Uterus (tissue), 4 donors: ENCODE data around the gene TGFA. TPM values are rescaled to one million over a fixed set of nuclear protein-coding genes. Genes with fewer than 3 reads are reported as not detected.

ENCODE experiments used
- DNase-seq, 2 donors: peaks; one replicate each; pipeline ENCODE4 v3.0.0-alpha.2; 2019 to 2020
- H3K27ac ChIP-seq, 2 donors: fragments of 200-600 bp; sonication (generic); 1 replicate in 1 of 2; 2 replicates in 1 of 2; pipeline ENCODE4 v1.5.1; 2016 to 2018
- H3K27me3 ChIP-seq, 2 donors: fragments of 200-600 bp; sonication (generic); one replicate each; pipeline ENCODE4 v1.5.1; 2018 to 2019; ENCODE audit warnings: control low read depth in 1 of 2
- H3K36me3 ChIP-seq, 2 donors: fragments of 200-600 bp; sonication (generic); one replicate each; pipeline ENCODE4 v1.5.1; 2019; ENCODE audit warnings: control low read depth in 1 of 2
- H3K4me1 ChIP-seq, 2 donors: fragments of 200-600 bp; sonication (generic); one replicate each; pipeline ENCODE4 v1.5.1; 2018 to 2019; ENCODE audit warnings: control low read depth in 1 of 2
- H3K4me3 ChIP-seq, 2 donors: fragments of 200-600 bp; sonication (generic); 1 replicate in 1 of 2; 2 replicates in 1 of 2; pipeline ENCODE4 v1.5.1; 2018 to 2019; ENCODE audit warnings: mild to moderate bottlenecking in 1 of 2
- H3K9me3 ChIP-seq, 2 donors: fragments of 200-600 bp; sonication (generic); one replicate each; pipeline ENCODE4 v1.5.1; 2019; ENCODE audit warnings: control low read depth in 1 of 2
- POLR2A ChIP-seq, 2 donors: fragments of 450-650 bp; IDR thresholded peaks; one replicate each; pipeline ENCODE4 v1.6.1; 2016; ENCODE audit warnings: antibody characterized with exemption in 2 of 2, mild to moderate bottlenecking in 1 of 2, moderate library complexity in 1 of 2
- intact Hi-C: fragments of 100-400 bp; cut with DNase I; formaldehyde crosslinking; loops from one replicate; pipeline ENCODE4 v1.15.1; 2023; ENCODE audit warnings: low total_unique reads
- total RNA-seq, 4 donors: library from RNA; depleted of rRNA in 3 of 4; stranded (reverse); fragments of >200 nt in 3 of 4; gene quantifications; one replicate each; pipeline versions ENCODE4 v1.1.0 to v1.2.4, GENCODE V29; 2014 to 2023
- TF ChIP-seq, protein P1 (sequence below), 4 experiments: fragments of 200-600 bp in 2 of 4; fragments of 450-650 bp in 2 of 4; sonication (generic) in 2 of 4; IDR thresholded peaks; one replicate each; pipeline ENCODE4 v1.5.1; 2016 to 2019; ENCODE audit warnings: antibody characterized with exemption in 4 of 4, mild to moderate bottlenecking in 2 of 4, moderate library complexity in 1 of 4
- donor health status: DM: yes; HTN: yes; CAD: no.

The TGFA gene
- total RNA-seq, 4 donors from 2014 or later: 1.5 to 3.7 (median 1.6) TPM; not detected in 1

DNA sequence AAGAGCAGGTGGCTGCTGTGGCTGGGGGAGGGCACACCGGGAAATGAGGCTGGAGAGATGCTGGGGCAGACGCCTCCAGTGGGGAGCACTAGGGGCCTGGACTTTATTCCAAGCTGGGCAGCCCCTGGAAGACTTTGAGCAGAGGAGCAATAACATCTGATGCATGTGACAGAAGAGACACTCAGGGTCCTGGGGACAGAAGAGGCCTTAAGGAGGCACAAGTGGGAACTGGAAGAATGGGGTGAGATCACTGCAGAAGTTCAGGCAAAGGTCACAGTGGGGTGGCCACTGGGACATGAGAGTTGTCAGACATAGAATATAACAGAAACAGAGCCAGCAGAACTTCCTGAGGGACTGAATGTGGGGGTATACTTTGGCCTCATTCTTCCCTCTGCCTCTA, 24.0 kb downstream of the TGFA start:
- H3K36me3 ChIP-seq: no peaks in the 10 kb centered on the region
- no peaks in the 10 kb centered on the region for H3K4me1 ChIP-seq
- H3K27ac ChIP-seq: no peak overlapping the region
- DNase-seq: no peak
- no peaks in the 10 kb centered on the region for H3K27me3 ChIP-seq
- TF ChIP-seq, protein P1, sequence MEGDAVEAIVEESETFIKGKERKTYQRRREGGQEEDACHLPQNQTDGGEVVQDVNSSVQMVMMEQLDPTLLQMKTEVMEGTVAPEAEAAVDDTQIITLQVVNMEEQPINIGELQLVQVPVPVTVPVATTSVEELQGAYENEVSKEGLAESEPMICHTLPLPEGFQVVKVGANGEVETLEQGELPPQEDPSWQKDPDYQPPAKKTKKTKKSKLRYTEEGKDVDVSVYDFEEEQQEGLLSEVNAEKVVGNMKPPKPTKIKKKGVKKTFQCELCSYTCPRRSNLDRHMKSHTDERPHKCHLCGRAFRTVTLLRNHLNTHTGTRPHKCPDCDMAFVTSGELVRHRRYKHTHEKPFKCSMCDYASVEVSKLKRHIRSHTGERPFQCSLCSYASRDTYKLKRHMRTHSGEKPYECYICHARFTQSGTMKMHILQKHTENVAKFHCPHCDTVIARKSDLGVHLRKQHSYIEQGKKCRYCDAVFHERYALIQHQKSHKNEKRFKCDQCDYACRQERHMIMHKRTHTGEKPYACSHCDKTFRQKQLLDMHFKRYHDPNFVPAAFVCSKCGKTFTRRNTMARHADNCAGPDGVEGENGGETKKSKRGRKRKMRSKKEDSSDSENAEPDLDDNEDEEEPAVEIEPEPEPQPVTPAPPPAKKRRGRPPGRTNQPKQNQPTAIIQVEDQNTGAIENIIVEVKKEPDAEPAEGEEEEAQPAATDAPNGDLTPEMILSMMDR (IDR thresholded peaks at IDR 0.05): no peak
- no peak for TF ChIP-seq POLR2A (IDR thresholded peaks at IDR 0.05)
- H3K4me3 ChIP-seq: no peak overlapping the region
- H3K9me3 ChIP-seq: no peaks in the 10 kb centered on the region
- intact Hi-C loops: no loop called here

DNA sequence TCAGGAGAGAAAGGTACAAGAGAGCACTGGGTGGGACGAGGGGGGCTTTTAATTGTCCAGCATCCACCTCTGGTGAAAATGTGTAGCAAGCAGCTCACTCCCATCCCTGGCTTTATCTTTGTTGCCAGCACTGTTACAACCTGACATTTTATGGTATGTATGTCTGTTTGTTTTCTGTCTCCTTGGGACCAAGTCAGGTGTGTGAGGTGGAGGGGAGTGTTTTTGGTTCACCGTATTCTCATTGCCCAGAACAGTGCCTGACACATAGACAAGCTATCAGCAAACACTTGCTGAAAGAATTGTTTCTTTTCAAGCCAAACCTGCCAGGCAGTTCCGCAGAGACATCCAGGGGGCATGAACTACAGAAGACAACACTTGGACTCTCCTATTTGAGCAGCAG, 24.7 kb downstream of the TGFA start:
- no peaks in the 10 kb centered on the region for H3K4me1 ChIP-seq
- intact Hi-C loops: no loop called here
- H3K9me3 ChIP-seq: no peaks in the 10 kb centered on the region
- H3K27me3 ChIP-seq: no peaks in the 10 kb centered on the region
- H3K36me3 ChIP-seq: no peaks in the 10 kb centered on the region
- H3K4me3 ChIP-seq: no peak overlapping the region
- DNase-seq: no peak
- no peak overlapping the region for H3K27ac ChIP-seq
- TF ChIP-seq, protein P1 (IDR thresholded peaks at IDR 0.05): no peak
- TF ChIP-seq POLR2A (IDR thresholded peaks at IDR 0.05): no peak

DNA sequence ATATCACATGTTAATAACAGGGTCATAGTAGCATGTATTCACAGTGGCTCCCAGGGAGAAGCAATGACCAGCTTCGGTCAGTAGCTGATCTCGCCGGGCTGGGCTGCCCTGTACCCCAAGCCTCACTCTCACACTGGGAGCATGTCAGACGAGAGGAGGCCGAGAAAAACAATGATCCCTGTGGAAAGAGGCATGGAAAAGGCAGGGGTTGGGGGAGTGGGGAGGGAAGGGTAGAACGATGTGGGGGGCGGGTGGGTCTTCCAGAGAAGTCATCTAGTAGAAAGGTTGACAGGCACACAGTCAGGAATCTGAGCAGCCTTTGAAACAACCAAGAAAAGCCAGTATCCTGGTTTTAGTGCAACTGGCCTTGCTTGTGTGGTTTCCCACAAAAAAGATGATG, 25.4 kb downstream of the TGFA start:
- Histone ChIP-seq H3K4me1 (no peaks in the 10 kb centered on the region), H3K9me3 (no peaks in the 10 kb centered on the region), H3K4me3 (no peak overlapping the region), H3K36me3 (no peaks in the 10 kb centered on the region), H3K27ac (no peak overlapping the region), H3K27me3 (no peaks in the 10 kb centered on the region)
- no peak for TF ChIP-seq POLR2A (IDR thresholded peaks at IDR 0.05)
- TF ChIP-seq, protein P1 (IDR thresholded peaks at IDR 0.05): no peak
- intact Hi-C loops: no loop called here
- DNase-seq: no peak

DNA sequence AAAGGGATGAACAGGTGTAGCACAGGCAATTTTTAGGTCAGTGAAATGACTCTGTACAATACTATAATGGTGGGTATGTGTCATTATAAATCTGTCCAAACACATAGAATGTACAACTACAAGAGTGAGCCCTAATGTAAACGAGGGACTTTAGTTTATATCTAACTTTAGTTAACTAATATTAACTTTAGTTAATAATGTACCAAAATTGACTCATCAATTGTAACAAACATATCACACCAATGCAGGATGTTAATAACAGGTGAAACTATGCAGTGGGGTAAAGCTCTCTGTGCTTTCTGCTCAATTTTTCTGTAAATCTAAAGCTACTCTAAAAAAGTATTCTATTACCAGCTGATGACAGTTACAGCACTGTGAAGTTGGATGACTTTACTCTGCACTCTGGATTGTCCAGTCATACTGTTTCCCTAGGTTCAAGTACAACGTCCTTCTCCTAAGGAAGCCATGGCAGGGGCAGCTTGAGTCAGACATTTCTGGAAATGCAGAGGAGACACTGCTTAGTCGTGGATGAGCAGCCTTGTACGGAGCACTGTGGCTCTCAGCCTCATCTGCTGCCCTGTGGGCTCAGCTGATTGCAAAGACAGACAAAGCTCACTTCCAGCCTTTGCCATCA, 26.1 kb downstream of the TGFA start:
- intact Hi-C loops: no loop called here
- H3K27me3 ChIP-seq: no peaks in the 10 kb centered on the region
- TF ChIP-seq POLR2A (IDR thresholded peaks at IDR 0.05): no peak
- TF ChIP-seq, protein P1 (IDR thresholded peaks at IDR 0.05): no peak
- no peak for DNase-seq
- H3K9me3 ChIP-seq: no peaks in the 10 kb centered on the region
- H3K36me3 ChIP-seq: no peaks in the 10 kb centered on the region
- no peak overlapping the region for H3K4me3 ChIP-seq
- no peak overlapping the region for H3K27ac ChIP-seq
- no peaks in the 10 kb centered on the region for H3K4me1 ChIP-seq

DNA sequence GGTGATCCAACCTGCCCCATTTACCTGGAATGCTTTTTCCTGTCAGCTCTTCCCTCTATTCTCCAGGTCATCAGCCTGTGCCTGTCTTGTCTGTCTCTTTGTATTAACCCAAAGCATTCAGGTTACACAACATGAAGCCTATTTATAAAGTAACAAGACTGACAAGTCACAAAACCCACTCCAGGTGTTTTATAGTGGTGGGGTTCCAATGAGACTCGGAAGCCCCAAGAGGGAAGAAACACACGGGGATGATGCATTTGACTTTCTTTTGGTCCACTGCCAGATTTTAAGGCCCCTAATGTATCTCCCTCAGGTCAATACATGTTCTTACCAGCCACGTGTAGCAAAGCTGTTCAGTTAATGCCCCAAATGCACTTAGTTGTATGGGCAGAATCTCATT, 27.5 kb downstream of the TGFA start:
- Histone ChIP-seq H3K4me3 (no peak overlapping the region), H3K27ac (no peak overlapping the region), H3K9me3 (no peaks in the 10 kb centered on the region), H3K4me1 (no peaks in the 10 kb centered on the region), H3K36me3 (no peaks in the 10 kb centered on the region), H3K27me3 (no peaks in the 10 kb centered on the region)
- intact Hi-C loops: no loop called here
- no peak for DNase-seq
- no peak for TF ChIP-seq POLR2A (IDR thresholded peaks at IDR 0.05)
- TF ChIP-seq, protein P1 (IDR thresholded peaks at IDR 0.05): no peak
